Left cardiac atrium (tissue), 4 donors: ENCODE results near the gene PODXL. TPM values are rescaled to one million over a fixed set of nuclear protein-coding genes. Genes with fewer than 3 reads are reported as not detected.

Source experiments
- ATAC-seq, 2 donors: fragments of 200-7000 bp; cut with Tn5 transposase; one replicate each; pipeline ENCODE4 v1.9.1; 2020; ENCODE audit warnings: mild to moderate bottlenecking in 2 of 2, moderate library complexity in 2 of 2
- DNase-seq: peaks from one replicate; pipeline ENCODE4 v3.0.0-alpha.2; 2020
- intact Hi-C, 2 donors: fragments of 100-400 bp; cut with DNase I; formaldehyde crosslinking; loops; one replicate each; pipeline versions ENCODE4 v1.14.1 to v1.15.1; 2022 to 2023
- total RNA-seq, 2 donors: library from RNA; stranded (reverse); fragmentation: NEBNext Ultra II Directional; extraction: Animal tissue kit (Norgen Biotek cat#: 25700); gene quantifications; one replicate each; pipeline ENCODE4 v1.2.1, GENCODE V29; 2021
- donor health status: DM: no; HTN: yes; CAD: no.
- donor health status: DM: no; HTN: yes; CAD: no; lungs with severe emphysema.
- donor health status: DM: yes; HTN: yes; CAD: no.
- donor health status: Dilated cardiomyopathy.

The PODXL gene
- total RNA-seq, 2 donors from 2014 or later = 45.0 to 90.7 TPM

- intact Hi-C loops = loop anchor here (2.0 to 10.0 kb wide), 2 partner anchors 110 kb away; no protein-coding TSS in a partner anchor
- DNase-seq = no peak
- ATAC-seq = peak; percentile 14 to 35
Observed at GRCh38 chr7:131544449-131545301, 11.8 kb downstream of the PODXL start.

- no peak for ATAC-seq
Observed at GRCh38 chr7:131544021-131544420, 12.4 kb downstream of the PODXL start.

GRCh38 chr7:131543298-131543697 lies 13.1 kb downstream of the PODXL start:
- intact Hi-C loops = loop anchor here in 1 of 2 donors (10.0 kb wide), 1 partner anchor 112 kb away; no protein-coding TSS in a partner anchor
- DNase-seq (no peak), ATAC-seq (no peak)

More at GRCh38 chr7:131544021-131544420, 12.4 kb downstream of the PODXL start:
- intact Hi-C loops = loop anchor here (2.0 to 10.0 kb wide), 2 partner anchors 111 kb away; no protein-coding TSS in a partner anchor
- no peak for DNase-seq

- ATAC-seq = peak in 1 of 2 donors; percentile 3
- peak; percentile 68 for DNase-seq
Observed at GRCh38 chr7:131540491-131541162, 15.8 kb downstream of the PODXL start.

GRCh38 chr7:131538813-131539179 lies 17.6 kb downstream of the PODXL start:
- peak; percentile 65 to 84 for ATAC-seq

More at GRCh38 chr7:131540491-131541162, 15.8 kb downstream of the PODXL start:
- intact Hi-C loops = loop anchor here in 1 of 2 donors (10.0 kb wide), 1 partner anchor 114 kb away; no protein-coding TSS in a partner anchor

GRCh38 chr7:131538071-131538812 lies 18.2 kb downstream of the PODXL start:
- intact Hi-C loops = no loop called here
- ATAC-seq (peak in 1 of 2 donors; percentile 10), DNase-seq (no peak)

More at GRCh38 chr7:131538813-131539179, 17.6 kb downstream of the PODXL start:
- peak; percentile 61 for DNase-seq
- intact Hi-C loops = no loop called here

- no peak for DNase-seq
- intact Hi-C loops = no loop called here
Observed at GRCh38 chr7:131537571-131537978, 18.9 kb downstream of the PODXL start.

GRCh38 chr7:131536361-131536849 lies 20.0 kb downstream of the PODXL start:
- ATAC-seq (peak in 1 of 2 donors; percentile 20), DNase-seq (no peak)
- intact Hi-C loops = no loop called here

More at GRCh38 chr7:131537571-131537978, 18.9 kb downstream of the PODXL start:
- no peak for ATAC-seq

GRCh38 chr7:131533566-131534561 lies 22.6 kb downstream of the PODXL start:
- ATAC-seq (no peak), DNase-seq (no peak)
- intact Hi-C loops = no loop called here

GRCh38 chr7:131533151-131533559 lies 23.3 kb downstream of the PODXL start:
- intact Hi-C loops = no loop called here
- ATAC-seq (peak; percentile 55 to 59), DNase-seq (peak; percentile 68)

- no peak for ATAC-seq
- intact Hi-C loops = no loop called here
- no peak for DNase-seq
Observed at GRCh38 chr7:131532570-131533091, 23.8 kb downstream of the PODXL start.

- no peak for DNase-seq
- intact Hi-C loops = no loop called here
- ATAC-seq = no peak
Observed at GRCh38 chr7:131530137-131530536, 26.3 kb downstream of the PODXL start.

GRCh38 chr7:131529617-131530016 lies 26.8 kb downstream of the PODXL start:
- ATAC-seq = peak in 1 of 2 donors; percentile 10
- no peak for DNase-seq
- intact Hi-C loops = no loop called here

- peak in 1 of 2 donors; percentile 18 for ATAC-seq
- intact Hi-C loops = no loop called here
- DNase-seq = no peak
Observed at GRCh38 chr7:131529179-131529578, 27.2 kb downstream of the PODXL start.

- intact Hi-C loops = no loop called here
- ATAC-seq (no peak), DNase-seq (no peak)
Observed at GRCh38 chr7:131527456-131527855, 29.0 kb downstream of the PODXL start.

GRCh38 chr7:131525820-131526219 lies 30.6 kb downstream of the PODXL start:
- ATAC-seq (no peak), DNase-seq (no peak)
- intact Hi-C loops = no loop called here

GRCh38 chr7:131524703-131525102 lies 31.7 kb downstream of the PODXL start:
- intact Hi-C loops = no loop called here
- no peak for ATAC-seq
- no peak for DNase-seq

GRCh38 chr7:131524115-131524514 lies 32.3 kb downstream of the PODXL start:
- intact Hi-C loops = no loop called here
- DNase-seq = no peak
- no peak for ATAC-seq
